Osteocyte (in vitro differentiated cells): ENCODE results near the gene SLC30A1. TPM values are rescaled to one million over a fixed set of nuclear protein-coding genes. Genes with fewer than 3 reads are reported as not detected.
A peak's percentile ranks its signal among the peaks of the same experiment; 100 is the strongest.
"Not testable (repeated sequence)": the region's sequence is repeated elsewhere in the genome, so short reads cannot be mapped to it uniquely, and the experiment has no call there.

Experiments used
- DNase-seq: peaks from one replicate; pipeline ENCODE4 v3.0.0; 2021; ENCODE audit warnings: mixed read lengths; ENCODE audit not compliant: unreplicated experiment; ENCODE audit errors: extremely low spot score
- H3K27ac Mint-ChIP-seq: one replicate; pipeline ENCODE4 v1.8.0; 2021; ENCODE audit warnings: mild to moderate bottlenecking, mixed read lengths; ENCODE audit not compliant: unreplicated experiment
- H3K27me3 Mint-ChIP-seq: one replicate; pipeline ENCODE4 v1.8.0; 2021; ENCODE audit warnings: mixed read lengths; ENCODE audit not compliant: unreplicated experiment
- H3K36me3 Mint-ChIP-seq: one replicate; pipeline ENCODE4 v1.8.0; 2021; ENCODE audit warnings: mixed read lengths; ENCODE audit not compliant: unreplicated experiment
- H3K4me1 Mint-ChIP-seq: one replicate; pipeline ENCODE4 v1.8.0; 2021; ENCODE audit warnings: mixed read lengths; ENCODE audit not compliant: unreplicated experiment
- H3K4me3 Mint-ChIP-seq: one replicate; pipeline ENCODE4 v1.8.0; 2021; ENCODE audit warnings: mild to moderate bottlenecking, moderate library complexity, mixed read lengths; ENCODE audit not compliant: unreplicated experiment
- H3K9me3 Mint-ChIP-seq: one replicate; pipeline ENCODE4 v1.8.0; 2021; ENCODE audit warnings: mixed read lengths; ENCODE audit not compliant: unreplicated experiment
- total RNA-seq: library from RNA; stranded (reverse); gene quantifications from 2 replicates; pipeline ENCODE4 v1.2.1, GENCODE V29; 2021
- TF ChIP-seq, protein P1 (sequence below): fragments of 200-600 bp; sonication (generic); IDR thresholded peaks from 2 replicates; pipeline ENCODE4 v1.5.0; 2021; ENCODE audit warnings: antibody characterized with exemption, mild to moderate bottlenecking, moderate library complexity

Gene SLC30A1
- total RNA-seq, 1 donor from 2014 or later, result 12.1 TPM

DNA sequence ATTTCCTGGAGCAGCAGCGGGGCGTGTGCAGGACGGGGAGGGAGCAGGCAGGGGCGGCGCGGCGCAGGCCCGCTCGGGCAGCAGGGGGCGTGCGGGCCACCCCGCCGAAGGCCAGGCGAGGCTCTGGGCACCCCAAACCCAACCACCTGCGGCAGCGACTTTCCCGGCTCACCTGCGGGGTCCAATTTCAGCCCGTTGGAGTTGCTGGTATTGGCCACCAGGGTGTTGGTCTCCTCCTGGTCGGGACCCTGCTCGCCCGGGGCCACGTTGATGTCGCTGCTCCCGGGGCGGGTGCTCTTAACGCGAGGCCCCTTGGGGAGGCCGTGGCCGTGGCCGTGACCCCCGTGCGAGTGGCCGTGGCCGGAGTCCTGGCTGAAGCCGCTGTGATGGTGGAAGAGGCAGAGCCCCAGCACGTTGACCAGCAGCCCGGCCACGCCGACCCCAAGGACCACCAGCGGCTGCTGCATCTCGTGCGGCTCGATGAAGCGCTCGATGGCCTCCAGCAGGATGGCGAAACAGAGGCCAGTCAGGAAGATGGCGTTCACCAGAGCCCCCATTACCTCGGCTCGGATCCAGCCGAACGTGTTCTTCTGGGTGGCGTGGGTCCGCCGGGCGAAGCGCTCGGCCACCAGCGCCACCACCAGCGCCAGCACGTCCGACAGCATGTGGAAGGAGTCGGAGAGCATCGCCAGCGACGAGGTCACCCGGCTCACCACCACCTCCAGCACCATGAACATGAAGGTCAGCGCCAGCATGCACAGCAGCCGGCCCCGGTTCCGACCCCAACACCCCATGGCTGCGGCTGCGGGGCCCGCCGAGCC is 932 bp downstream of the SLC30A1 start:
- Mint-ChIP-seq H3K4me3 (peak overlapping the region; percentile 92), H3K27me3 (no peaks in the 10 kb centered on the region), H3K9me3 (no peaks in the 10 kb centered on the region), H3K4me1 (peaks cover 41% of the 10 kb centered on the region), H3K27ac (peak overlapping the region; percentile 74), H3K36me3 (peaks cover 21% of the 10 kb centered on the region)
- DNase-seq, result peak; percentile 89
- TF ChIP-seq, protein P1, sequence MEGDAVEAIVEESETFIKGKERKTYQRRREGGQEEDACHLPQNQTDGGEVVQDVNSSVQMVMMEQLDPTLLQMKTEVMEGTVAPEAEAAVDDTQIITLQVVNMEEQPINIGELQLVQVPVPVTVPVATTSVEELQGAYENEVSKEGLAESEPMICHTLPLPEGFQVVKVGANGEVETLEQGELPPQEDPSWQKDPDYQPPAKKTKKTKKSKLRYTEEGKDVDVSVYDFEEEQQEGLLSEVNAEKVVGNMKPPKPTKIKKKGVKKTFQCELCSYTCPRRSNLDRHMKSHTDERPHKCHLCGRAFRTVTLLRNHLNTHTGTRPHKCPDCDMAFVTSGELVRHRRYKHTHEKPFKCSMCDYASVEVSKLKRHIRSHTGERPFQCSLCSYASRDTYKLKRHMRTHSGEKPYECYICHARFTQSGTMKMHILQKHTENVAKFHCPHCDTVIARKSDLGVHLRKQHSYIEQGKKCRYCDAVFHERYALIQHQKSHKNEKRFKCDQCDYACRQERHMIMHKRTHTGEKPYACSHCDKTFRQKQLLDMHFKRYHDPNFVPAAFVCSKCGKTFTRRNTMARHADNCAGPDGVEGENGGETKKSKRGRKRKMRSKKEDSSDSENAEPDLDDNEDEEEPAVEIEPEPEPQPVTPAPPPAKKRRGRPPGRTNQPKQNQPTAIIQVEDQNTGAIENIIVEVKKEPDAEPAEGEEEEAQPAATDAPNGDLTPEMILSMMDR, result peak; percentile 92

DNA sequence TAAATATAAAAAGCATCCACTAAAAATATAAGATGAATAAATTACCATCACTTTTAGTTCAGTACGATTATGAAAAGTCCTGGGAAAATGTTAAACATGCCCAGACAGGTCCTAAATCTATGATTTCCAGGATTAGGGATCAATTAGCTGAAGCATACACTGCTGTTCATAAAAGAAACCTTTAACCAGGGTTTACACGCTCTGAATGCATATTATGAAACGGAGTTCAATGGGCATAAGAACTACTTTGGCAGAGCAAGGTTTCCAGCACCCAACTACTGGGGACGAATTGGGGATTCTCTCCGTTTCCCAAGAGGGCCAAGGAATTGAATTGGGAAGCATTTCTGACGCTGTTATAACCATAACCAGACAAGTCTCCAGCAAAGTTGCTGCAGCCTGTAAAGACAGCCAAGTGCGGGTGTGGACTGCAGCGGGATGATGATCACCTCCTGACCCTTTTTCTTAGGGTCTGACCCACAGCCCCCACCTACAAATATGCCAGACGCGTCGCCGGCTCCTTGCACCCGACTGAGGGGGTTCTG is 1.6 kb downstream of the SLC30A1 start:
- Mint-ChIP-seq H3K9me3 (no peaks in the 10 kb centered on the region), H3K4me3 (peak overlapping the region; percentile 92), H3K27me3 (no peaks in the 10 kb centered on the region), H3K27ac (peak overlapping the region; percentile 74), H3K4me1 (peaks cover 41% of the 10 kb centered on the region), H3K36me3 (peaks cover 21% of the 10 kb centered on the region)
- peak; percentile 57 for DNase-seq
- TF ChIP-seq, protein P1, result no peak

DNA sequence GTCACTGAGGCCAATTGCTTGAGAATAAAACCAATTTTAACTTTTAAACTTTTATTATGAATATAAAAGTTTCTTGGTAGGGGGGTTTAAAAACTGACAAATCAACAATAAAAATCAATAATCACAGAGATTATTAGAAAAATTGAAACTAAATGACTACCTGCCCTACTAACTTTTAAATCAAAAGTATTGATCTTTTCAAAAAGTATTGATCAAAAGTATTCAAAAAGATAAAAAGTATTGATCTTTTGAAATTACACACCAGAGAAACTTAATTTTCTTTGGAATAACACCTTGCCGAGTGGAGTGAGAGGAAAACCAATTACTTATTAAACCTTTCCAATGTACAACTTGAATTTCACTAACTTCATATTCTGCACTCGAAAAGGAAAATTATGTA is 2.2 kb downstream of the SLC30A1 start:
- peak overlapping the region; percentile 74 for H3K27ac Mint-ChIP-seq
- DNase-seq, result no peak
- H3K4me3 Mint-ChIP-seq, result peak overlapping the region; percentile 92
- H3K4me1 Mint-ChIP-seq, result peaks cover 41% of the 10 kb centered on the region
- H3K27me3 Mint-ChIP-seq, result no peaks in the 10 kb centered on the region
- peaks cover 23% of the 10 kb centered on the region for H3K36me3 Mint-ChIP-seq
- TF ChIP-seq, protein P1, result no peak
- no peaks in the 10 kb centered on the region for H3K9me3 Mint-ChIP-seq

DNA sequence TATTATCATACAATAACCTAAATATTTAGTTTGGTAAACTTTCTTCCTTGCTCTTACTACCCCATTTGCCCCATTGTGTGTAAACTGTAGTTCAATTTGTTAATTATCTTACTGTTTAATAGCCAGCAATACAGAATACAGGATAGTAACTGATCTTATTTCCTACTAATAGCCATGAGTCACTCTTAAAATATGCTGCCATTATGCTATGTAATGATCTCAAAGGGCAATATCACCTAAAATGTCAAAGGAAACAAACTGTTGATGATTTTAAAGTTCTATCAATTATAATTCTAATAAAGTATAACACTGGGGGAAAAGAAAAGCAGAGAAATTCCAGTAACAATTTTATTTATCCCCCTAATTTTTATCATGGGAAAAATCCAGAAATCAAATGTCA is 4.3 kb downstream of the SLC30A1 start:
- no peak overlapping the region for H3K4me3 Mint-ChIP-seq

DNA sequence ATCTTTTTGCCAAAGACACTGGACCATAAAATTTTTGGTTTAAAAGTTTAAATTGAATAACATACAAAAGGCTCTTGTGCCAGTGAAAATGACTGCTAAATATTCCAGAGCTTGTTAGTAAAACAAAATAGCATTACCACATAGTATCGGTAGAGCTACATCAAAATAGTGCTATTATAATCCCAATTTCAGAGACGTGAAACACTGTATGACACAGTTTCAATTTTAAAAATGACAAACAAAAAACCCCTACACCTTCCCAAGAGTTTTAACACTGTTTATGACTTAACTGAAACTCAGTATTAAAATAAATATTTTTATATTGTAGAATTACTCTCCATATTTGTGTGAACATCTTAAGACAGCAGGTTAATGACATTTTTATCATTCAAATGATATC is 7.0 kb downstream of the SLC30A1 start:
- Mint-ChIP-seq H3K27ac (no peak overlapping the region), H3K9me3 (no peaks in the 10 kb centered on the region), H3K36me3 (peaks cover 25% of the 10 kb centered on the region), H3K4me1 (peaks cover 32% of the 10 kb centered on the region), H3K27me3 (no peaks in the 10 kb centered on the region), H3K4me3 (no peak overlapping the region)
- TF ChIP-seq, protein P1, result no peak
- no peak for DNase-seq

More for the DNA sequence above, 4.3 kb downstream of the SLC30A1 start:
- Mint-ChIP-seq H3K9me3 (no peaks in the 10 kb centered on the region), H3K36me3 (peaks cover 25% of the 10 kb centered on the region), H3K27me3 (no peaks in the 10 kb centered on the region), H3K27ac (no peak overlapping the region), H3K4me1 (peaks cover 37% of the 10 kb centered on the region)
- DNase-seq, result no peak
- TF ChIP-seq, protein P1, result no peak

DNA sequence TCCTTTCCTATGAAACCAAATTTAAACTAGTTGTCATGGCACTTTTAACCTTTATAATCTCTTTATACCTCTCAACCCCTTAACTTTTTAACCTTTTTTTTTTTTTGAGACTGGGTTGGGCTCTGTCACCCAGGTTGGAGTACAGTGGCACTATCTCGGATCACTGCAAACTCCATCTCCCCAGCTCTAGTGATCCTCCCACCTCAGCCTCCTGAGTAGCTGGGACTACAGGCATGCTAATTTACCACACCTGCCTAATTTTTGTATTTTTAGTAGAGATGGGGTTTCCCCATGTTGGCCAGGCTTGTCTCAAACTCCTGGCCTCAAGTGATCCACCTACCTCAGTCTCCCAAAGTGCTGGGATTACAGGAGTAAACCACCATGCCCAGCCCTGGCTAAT is 8.6 kb downstream of the SLC30A1 start:
- peaks cover 21% of the 10 kb centered on the region for H3K36me3 Mint-ChIP-seq

More for the DNA sequence above, 8.6 kb downstream of the SLC30A1 start:
- H3K9me3 Mint-ChIP-seq, H3K27ac Mint-ChIP-seq, DNase-seq, H3K4me3 Mint-ChIP-seq, H3K27me3 Mint-ChIP-seq: not testable (repeated sequence)
- H3K4me1 Mint-ChIP-seq, result peaks cover 17% of the 10 kb centered on the region
